GM18870 (cell line): ENCODE results near the gene TRIM62.
"Not testable (repeated sequence)": the region's sequence is repeated elsewhere in the genome, so short reads cannot be mapped to it uniquely, and the experiment has no call there.

Experiments
- ATAC-seq: cut with Tn5 transposase; IDR thresholded peaks from one replicate; pipeline ENCODE4 v1.9.1; 2021; ENCODE audit warnings: moderate library complexity; ENCODE audit not compliant: unreplicated experiment

Gene TRIM62

DNA sequence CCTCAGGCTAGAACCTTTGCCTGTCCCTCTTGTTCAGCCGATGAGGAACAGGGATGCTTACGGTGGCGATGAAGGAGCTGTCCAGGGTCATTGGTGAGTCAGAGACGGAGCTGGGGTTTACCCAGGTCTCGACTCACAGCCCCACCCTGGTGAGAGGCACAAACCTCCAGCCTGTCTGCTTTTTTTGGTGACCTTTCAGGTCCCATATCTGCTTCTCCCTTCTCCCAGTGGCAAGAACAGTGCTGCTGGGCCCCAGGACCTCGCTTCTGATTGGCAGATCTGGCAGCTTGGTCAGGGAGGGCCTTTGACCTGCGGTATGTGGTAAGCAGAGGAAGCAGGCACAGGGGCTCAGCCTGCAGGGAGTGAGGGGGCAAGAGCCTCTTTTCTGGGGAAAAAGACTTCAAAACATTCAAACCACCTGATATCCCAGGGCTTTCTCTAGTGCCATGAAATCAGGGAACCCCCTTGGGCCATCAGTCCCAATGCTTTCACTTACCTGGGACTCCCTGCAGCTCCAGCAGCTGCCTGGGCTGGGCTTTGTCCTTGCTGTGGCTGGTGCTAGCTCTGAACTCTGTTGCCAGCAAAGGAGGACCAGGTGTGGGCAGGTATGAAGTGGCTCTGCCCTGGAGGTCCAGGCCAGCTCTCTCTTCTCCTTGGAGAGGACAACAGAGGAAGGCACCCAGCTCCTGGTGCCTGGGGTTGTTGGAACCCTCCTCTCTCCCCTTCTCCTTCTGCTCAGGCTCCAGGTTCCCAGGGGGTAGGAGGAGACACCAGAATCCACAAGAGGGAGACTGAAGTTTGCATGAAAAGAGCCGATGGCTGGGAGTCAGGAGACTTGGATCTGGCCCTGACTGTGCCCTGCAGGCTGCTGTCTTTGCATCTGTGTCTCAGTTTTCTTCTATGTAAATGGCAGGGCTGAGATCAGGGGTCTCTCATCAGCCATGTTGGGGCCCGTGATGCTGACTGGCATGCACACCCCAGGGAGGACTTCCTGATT, 41.4 kb downstream of the TRIM62 start:
- no peak for ATAC-seq

DNA sequence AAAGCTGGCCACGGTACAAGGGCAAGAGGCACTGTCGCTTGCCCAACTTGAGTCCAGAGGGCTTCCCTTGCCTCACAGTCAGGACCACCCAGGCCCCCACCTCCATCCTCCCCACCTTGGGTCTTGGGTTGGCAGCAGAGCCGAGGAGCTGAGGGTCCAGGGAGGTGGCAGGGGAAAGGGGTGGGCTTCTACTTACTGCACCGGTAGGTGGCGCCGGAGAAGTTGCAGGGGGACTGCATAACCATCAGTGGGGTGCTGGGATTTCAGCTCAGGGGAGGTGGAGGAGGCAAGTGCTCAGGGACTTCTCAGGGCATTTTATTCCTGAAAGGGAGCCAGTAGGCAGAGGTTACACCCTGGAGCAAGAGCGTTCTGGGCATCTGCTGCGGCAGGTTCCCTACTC, 44.0 kb downstream of the TRIM62 start:
- ATAC-seq = no peak

DNA sequence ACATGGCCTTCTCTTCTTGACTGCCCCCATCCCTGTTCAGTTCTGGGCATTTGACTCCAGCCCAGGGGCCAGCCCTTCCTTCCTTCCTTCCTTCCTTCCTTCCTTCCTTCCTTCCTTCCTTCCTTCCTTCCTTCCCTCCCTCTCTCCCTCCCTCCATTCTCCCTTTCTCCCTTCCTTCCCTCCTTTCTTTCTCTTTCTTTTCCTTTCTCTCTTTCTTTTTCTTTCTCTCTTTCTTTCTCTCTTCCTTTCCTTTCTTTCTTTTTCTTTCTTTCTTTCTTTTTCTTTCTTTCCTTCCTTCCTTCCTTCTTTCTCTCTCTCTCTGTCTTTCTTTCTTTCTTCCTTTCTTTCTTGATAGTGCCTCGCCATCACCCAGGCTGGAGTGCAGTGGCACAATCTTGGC, 45.8 kb downstream of the TRIM62 start:
- not testable (repeated sequence) for ATAC-seq

DNA sequence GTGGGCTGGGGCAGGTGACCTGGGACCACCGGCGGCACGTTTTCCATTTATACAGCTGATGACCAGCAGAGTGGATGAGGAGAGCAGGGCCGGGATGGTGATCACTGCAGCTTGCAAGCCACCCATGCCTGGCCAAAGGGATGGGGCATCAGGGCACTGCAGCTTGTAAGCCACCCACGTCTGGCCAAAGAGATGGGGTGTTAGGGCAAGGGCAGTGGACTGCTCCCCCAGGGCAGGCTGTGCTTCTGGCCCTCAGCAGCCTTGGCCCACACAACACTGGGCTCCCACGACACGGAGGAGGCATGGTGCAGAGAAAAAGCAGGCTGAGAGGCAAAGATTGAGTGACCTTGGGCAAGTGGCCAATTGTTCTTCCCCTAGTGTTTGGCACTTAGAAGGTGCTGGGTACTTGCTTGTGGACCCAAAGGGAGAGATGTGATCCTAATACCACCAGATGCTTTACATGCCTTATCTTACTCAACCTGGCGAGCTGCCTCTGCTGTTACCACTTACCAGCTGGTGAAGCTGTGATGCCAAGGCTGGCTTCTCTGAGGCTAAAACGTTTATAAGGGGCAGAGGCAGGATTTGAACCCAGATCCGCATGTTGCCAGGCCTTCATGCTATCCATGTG, 48.3 kb downstream of the TRIM62 start:
- no peak for ATAC-seq

DNA sequence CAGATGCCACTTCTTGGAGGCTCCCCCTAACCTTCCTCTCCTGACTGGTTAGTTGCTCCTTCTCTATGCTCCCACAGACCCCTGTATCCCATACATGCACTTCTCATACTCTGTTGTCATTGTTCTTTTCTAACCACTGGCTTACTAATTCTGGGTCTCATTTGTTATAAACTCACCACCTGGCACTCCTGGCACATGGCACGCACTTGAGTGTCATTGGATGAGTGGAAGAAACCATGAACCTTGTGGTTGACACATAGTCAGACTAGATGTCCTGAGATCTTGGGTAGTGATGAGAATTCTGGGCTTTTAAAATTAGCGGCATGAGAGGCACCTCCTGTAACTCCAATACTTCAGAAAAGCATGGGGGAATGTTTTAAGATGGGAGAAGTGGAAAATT, 49.3 kb downstream of the TRIM62 start:
- ATAC-seq = no peak

DNA sequence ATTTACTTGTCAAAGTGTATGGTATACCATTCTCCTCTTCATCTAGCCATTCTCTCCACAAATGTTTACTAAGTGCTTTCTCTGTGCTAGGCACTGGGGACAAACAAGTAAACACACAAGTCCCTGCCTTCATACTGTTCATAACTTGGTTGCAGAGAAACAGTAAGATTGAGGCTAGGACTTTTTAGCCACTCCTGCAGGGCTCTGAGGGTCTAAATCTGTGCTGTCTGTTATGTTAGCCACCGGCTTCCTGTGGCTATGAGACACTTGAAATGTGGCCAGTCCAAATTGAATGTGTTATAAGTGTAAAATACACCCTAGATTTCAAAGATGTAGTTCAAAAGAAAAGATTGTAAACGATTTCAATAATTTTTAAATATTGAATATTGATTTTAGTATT, 50.7 kb downstream of the TRIM62 start:
- no peak for ATAC-seq

DNA sequence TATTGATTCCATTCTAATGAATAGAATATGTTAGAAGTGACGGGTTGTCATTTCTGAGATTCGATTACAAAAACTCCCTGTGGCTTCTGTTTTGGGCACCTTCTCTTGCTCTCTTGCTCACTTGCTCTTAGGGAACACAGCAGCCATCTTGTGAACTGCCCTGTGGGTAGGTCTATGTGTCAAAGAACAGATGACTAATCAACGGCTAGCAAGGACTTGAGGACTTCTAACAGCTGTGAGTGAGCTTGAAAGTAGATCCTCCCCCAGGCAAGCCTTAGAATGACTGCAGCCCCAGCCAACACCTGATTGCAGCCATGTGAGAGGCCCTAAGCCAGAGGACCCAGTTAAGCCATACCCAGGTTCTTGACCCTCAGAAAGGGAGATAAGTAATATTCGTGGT, 51.5 kb downstream of the TRIM62 start:
- ATAC-seq = no peak

DNA sequence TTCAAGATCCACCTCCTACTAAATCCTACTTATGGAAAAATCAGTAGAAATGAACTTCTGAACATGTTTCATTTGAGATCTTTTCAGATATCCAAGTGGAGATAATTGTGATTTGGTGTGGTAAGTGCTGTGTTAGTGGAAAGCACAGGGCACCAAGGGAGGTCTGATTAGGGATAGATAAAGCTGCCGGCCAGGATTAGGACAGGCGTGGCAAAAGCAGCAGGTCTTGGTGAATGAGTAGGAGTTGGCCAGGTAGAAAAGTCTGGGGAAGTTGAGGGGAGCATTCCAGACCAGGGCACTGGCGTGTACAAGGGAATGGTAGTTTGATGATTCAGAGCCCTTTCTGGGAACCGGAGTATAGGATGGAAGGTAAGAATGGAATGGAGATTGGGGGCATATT, 53.1 kb downstream of the TRIM62 start:
- no peak for ATAC-seq

DNA sequence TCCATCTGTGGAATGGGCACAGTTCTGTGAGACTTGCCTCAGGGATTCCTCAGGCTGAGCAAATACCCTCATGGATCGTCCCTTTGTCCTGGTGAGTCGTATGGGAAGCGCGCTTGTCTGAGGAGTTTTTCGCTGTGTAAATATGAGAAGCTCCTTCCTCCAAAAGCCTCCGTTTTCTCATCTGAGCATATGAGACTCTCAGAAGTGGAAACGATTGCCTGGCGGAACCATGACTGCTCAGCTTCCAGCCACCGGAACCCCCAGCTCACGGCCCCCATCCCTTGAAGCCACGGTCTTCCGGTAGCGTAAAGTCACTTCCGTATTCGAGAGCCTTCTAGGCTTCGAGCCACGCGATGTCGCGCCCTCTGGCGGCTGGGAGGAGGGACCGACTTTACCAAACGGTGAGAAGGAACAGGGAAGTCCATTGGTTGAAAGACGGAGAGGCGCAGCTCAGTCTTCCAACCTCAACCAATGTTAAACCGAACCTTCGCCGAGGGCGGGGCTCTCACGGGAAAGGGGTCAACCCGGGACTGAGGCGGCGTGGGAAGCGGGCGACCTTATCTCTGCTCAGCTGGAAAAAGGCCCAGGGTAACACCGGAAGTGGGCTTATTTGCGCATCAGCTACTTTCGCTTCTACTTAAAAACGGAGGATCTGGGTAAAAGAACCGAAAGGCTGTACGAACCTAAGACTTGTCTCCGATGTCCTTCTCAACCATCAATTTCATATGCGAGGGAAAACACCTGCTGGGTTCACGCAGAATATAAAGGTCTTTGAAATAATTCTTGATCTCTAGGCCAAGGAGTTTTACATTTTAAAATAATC, 54.6 kb downstream of the TRIM62 start:
- ATAC-seq = peak; percentile 93

DNA sequence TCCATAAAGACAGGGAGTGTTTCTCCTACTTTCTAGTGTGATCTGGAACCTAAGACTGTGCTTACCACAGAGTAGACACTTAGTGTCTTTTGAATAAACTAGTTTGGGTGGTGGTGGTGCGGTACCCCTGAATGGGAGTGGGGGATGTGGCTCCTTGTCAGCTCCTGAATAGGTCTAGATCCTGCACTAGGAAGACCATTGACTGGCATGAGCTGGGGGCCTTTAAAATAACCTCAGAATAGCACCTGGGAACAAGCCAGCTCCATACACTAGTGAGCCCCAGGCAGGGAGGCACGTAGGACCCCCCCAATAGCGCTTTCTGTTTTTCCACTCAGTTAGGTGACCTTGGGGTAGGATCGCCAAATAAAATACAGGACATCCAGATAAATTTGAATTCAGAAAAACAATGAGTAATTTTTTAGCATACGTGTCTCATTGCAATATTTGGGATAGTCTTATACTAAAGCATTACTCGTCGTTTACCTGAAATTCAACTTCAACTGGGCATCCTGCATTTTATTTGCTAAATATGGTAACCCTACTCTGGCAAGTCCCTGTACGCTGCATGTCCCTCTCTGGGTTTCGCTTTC, 55.3 kb downstream of the TRIM62 start:
- ATAC-seq = no peak

DNA sequence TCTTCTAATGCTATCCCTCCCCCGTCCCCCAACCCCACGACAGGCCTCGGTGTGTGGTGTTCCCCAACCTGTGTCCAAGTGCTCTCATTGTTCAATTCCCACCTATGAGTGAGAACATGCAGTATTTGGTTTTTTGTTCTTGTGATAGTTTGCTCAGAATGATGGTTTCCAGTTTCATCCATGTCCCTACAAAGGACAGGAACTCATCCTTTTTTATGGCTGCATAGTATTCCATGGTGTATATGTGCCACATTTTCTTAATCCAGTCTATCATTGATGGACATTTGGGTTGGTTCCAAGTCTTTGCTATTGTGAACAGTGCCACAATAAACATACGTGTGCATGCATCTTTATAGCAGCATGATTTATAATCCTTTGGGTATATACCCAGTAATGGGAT, 57.2 kb downstream of the TRIM62 start:
- not testable (repeated sequence) for ATAC-seq

DNA sequence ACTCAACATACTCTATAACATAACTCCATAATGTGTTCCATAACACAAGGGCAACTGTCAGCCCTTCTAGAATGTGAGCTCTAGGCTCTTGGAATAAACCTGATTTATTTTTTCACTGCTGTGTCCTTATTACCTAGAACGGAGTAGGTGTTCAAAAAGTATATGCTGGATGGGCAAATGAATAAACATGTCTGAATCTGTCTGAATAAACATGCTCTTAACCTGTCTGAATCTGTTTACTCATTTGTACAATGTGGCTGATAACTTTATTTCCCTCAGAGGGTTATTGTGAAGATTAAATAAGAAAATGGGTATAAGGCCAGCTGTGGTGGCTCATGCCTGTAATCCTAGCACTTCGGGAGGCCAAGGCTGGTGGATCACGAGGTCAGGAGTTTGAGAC, 58.6 kb downstream of the TRIM62 start:
- no peak for ATAC-seq

DNA sequence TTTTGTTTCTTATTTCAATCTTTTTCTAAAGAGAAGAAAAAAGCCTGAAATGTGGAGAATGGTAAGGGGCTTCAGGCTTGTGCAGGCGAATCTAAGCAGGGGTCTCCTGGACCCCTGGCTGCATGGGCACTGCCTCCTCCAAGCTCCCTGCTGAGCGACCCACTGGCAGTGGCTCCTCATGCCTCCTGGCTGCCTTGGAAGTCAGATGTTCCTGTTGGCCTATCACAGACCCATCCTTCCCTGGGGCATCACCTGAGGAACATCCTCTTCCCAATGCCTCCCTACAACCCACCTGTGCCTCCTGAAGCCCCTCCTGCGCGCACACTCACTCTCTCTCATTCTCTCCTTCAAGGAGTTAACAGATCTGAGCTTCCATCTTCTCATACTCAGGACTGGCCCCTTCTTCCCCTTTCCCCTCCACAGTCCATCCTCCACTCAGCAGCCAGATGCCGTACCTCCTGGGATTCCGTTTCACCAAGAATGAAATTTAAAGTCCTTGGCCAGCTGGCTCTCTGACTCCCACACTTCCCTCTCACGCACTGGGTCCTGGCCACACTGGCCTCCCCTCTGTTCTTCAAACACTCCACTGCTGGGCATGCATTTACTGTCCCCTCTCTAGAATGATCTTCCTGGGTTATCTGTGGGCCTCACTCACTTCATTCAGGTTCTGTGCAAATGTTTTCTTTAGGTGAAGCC, 59.2 kb downstream of the TRIM62 start:
- ATAC-seq = no peak

DNA sequence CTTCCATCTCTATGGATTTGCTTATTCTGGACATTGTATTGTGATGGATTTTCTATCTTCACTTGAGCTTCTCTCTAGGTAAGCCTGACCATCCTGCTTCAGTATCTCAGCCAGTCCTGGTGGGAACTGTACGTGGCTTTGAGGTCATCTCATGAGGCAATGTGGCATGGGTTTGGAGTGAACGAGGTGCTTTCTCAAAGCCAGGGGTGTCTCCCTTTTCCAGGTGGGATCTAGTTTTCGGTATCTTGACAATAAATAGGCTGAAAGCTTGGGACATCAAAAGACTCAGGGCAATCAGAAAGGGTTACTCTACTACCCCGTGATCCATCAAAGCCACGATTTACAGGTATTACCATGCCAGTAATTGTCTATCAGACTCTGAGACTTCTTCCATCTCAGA, 60.1 kb downstream of the TRIM62 start:
- ATAC-seq = no peak

DNA sequence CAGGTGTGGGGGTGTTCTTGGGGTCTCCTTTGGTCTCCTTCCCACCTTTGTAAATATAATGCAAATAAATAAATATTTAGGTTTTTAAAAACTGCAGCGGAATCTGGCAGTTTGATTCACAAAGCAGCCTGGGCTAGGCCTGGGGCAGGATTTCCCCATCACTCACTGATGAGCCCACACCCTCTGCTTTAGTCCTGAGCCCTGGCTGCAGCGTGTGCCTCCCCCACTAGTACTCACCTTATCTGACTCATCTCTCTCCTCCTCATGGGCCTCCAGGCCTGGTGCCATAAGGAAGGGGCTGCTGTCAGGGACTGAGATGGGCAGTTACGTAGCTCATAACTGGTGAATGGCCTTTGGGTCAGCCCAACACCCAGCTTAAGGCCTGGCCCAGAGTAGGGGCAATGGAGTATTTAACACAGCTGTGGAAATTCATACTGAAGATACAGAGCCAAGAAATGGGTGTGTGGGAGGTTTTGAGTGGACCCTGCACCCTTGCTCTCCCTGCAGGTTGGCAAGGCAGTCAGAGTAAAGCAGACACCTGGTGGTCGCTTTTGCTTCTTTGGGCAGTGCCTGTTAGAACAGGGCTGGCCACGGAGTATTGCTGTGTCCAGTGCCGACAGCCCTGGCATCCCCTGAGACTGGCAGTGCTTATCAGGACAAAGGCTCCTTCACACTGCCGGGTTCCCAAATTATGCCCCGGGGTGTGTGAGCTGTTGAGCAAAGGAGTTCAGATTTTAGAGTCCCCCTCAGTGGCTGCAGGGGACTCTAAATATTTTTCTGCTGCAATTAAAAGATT, 61.2 kb downstream of the TRIM62 start:
- no peak for ATAC-seq

DNA sequence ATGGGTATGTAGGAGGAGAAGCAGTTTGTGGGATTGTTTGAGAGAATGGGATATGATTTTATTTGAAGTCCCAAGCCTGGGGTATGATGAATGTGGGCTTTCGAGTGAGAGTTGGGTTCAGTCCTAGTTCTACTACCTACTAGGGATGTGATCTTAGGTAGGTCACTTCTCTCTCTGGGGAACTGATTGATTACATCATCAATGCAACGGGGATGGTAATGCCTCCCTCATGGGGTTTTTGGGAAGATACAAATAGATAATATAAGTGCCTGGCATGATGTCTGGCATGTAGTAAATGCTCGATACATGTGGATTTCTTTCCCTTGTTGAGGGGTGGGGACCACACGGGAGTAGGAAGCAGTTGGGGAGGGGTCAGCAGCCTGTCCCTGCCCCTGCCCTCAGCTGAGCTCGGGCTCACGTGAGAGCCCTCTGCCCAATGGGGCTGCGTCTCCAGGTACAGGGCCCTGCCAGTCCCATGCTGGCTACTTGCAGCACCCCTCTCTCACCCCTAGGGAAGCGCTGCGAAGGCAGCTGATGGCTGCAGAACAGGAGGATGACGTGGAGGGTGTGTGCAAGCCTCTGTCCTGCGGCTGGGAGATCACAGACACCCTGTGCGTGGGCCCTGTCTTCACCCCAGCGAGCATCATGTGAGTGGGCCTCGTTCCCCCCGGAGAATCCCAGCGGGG, 62.2 kb downstream of the TRIM62 start:
- ATAC-seq = no peak

DNA sequence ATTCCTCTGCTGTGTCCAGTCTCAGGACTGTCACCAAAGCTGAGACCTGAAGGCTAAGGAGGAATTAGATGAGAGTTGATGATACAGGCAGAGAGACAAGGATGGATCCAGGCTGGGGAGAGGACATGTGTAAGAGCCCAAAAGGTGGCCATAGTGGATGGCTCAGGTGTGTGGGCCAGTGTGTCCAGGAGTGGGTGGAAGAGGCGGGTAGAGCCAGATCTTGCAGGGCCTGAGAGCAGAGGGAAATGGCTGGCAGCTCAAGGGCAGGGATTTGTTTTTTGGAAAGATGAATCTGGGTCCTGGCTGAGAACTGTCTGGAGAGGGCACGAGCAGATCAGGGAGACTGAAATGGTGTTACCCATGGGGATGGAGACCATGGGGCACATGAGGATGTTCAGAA, 62.8 kb downstream of the TRIM62 start:
- no peak for ATAC-seq

DNA sequence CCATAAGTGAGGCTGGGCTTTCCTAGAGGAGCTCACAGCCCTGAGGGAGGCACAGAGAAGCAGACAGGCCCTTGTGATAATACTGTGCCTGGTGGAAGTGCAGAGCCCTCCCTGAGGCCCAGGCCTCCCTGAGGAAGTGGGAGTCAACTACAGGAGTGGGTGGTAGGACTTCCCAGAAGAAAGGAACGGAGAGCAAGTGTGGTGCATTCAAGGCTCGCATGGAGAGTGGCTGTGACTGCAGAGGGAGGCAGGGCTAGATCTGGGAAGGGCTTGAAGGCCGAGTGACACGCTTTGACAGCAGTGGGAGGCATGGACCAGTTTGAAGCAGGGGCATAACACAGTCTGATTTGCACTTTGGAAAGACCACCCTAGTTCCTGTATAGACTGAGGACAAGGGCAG, 63.6 kb downstream of the TRIM62 start:
- ATAC-seq = no peak

DNA sequence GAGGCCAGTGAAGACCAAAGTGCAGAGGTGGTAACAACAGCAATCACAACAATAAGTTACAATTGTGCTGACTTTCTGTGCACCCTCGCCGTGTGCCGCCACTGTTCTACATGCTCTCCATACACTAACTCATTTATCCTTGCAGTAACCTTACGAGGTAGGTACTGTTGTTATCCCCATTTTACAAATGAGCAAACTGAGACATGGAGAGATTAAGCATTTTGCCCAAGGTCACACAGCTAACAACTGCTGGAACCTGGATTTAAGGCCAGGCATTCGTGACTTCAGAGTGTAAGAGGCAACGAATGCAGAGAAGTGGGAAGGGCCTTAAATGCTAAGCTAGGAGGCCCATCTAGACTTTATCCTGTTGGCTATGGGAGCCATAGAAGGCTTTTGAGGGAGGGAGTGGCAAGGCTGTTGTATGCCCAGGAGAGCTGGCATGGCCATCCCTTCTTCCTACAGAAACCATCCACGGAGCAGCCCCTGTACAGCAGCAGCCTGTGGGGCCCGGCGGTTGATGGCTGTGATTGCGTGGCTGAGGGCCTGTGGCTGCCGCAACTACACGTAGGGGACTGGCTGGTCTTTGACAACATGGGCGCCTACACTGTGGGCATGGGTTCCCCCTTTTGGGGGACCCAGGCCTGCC, 64.3 kb downstream of the TRIM62 start:
- ATAC-seq = no peak
